Liver (tissue), 9 donors: Measurements from ENCODE around the gene FYTTD1. TPM values are rescaled to one million over a fixed set of nuclear protein-coding genes. Genes with fewer than 3 reads are reported as not detected.
"Not testable (repeated sequence)": the region's sequence is repeated elsewhere in the genome, so short reads cannot be mapped to it uniquely, and the experiment has no call there.

Experiments
- DNase-seq: peaks from one replicate; pipeline ENCODE4 v3.0.0-alpha.2; 2017; ENCODE audit warnings: low spot score
- H3K27ac ChIP-seq, 2 donors: one replicate each; pipeline ENCODE4 v1.7.0; 2013; ENCODE audit warnings: inconsistent platforms in 2 of 2, low read length in 2 of 2, control low read depth in 1 of 2, low read depth in 1 of 2, mild to moderate bottlenecking in 1 of 2
- H3K27me3 ChIP-seq, 4 donors: one replicate each; pipeline versions ENCODE4 v1.6.1 to v1.7.0; 2013; ENCODE audit warnings: low read length in 3 of 4, inconsistent platforms in 1 of 4, mild to moderate bottlenecking in 1 of 4, moderate library complexity in 1 of 4; ENCODE audit not compliant: control insufficient read depth in 4 of 4, insufficient read depth in 4 of 4
- H3K36me3 ChIP-seq, 4 donors: one replicate each; pipeline versions ENCODE4 v1.6.1 to v1.7.0; 2013; ENCODE audit warnings: low read length in 3 of 4, mild to moderate bottlenecking in 3 of 4, low read depth in 1 of 4, moderate library complexity in 1 of 4; ENCODE audit not compliant: control insufficient read depth in 4 of 4, insufficient read depth in 3 of 4
- H3K4me1 ChIP-seq, 4 donors: one replicate each; pipeline versions ENCODE4 v1.6.1 to v1.7.0; 2013; ENCODE audit warnings: low read length in 3 of 4, mild to moderate bottlenecking in 3 of 4, moderate library complexity in 1 of 4; ENCODE audit not compliant: control insufficient read depth in 4 of 4, insufficient read depth in 4 of 4
- H3K4me3 ChIP-seq, 3 donors: one replicate each; pipeline versions ENCODE4 v1.6.1 to v1.7.0; 2013; ENCODE audit warnings: low read length in 3 of 3, control low read depth in 1 of 3, low read depth in 1 of 3, mild to moderate bottlenecking in 1 of 3
- H3K9ac ChIP-seq, 2 donors: one replicate each; pipeline ENCODE4 v1.7.0; 2013; ENCODE audit warnings: low read length in 2 of 2, mild to moderate bottlenecking in 2 of 2, moderate library complexity in 2 of 2, control low read depth in 1 of 2, low read depth in 1 of 2
- H3K9me3 ChIP-seq, 4 donors: one replicate each; pipeline versions ENCODE4 v1.6.1 to v1.7.0; 2013; ENCODE audit warnings: low read length in 3 of 4; ENCODE audit not compliant: control insufficient read depth in 4 of 4
- EGR1 ChIP-seq, 2 donors: IDR thresholded peaks; 2 replicates each; pipeline ENCODE4 v1.6.1; 2016 to 2018; ENCODE audit warnings: antibody characterized with exemption in 2 of 2, low read depth in 2 of 2
- FOXA1 ChIP-seq: IDR thresholded peaks from 2 replicates; pipeline ENCODE4 v1.6.1; 2016; ENCODE audit warnings: antibody characterized with exemption
- FOXA2 ChIP-seq: IDR thresholded peaks from 2 replicates; pipeline ENCODE4 v1.6.1; 2016; ENCODE audit warnings: antibody characterized with exemption
- GABPA ChIP-seq, 2 donors: IDR thresholded peaks in 1 of 2; conservative IDR thresholded peaks in 1 of 2; 2 replicates each; pipeline ENCODE4 v1.6.1; 2016; ENCODE audit warnings: antibody characterized with exemption in 2 of 2, mild to moderate bottlenecking in 1 of 2, moderate library complexity in 1 of 2
- HNF4A ChIP-seq, 2 donors: conservative IDR thresholded peaks; 2 replicates each; pipeline ENCODE4 v1.6.1; 2016; ENCODE audit warnings: antibody characterized with exemption in 2 of 2, mild to moderate bottlenecking in 2 of 2
- HNF4G ChIP-seq: IDR thresholded peaks from 2 replicates; pipeline ENCODE4 v1.6.1; 2016; ENCODE audit warnings: antibody characterized with exemption
- JUND ChIP-seq, 2 donors: IDR thresholded peaks; 2 replicates each; pipeline ENCODE4 v1.6.1; 2016; ENCODE audit warnings: antibody characterized with exemption in 2 of 2
- NR2F2 ChIP-seq: IDR thresholded peaks from 2 replicates; pipeline ENCODE4 v1.6.1; 2016; ENCODE audit warnings: antibody characterized with exemption
- RAD21 ChIP-seq, 2 donors: IDR thresholded peaks; 2 replicates each; pipeline ENCODE4 v1.6.1; 2016; ENCODE audit warnings: antibody characterized with exemption in 2 of 2, mild to moderate bottlenecking in 2 of 2
- RXRA ChIP-seq, 2 donors: IDR thresholded peaks; 2 replicates each; pipeline ENCODE4 v1.6.1; 2017 to 2018; ENCODE audit warnings: antibody characterized with exemption in 2 of 2, mild to moderate bottlenecking in 1 of 2
- SP1 ChIP-seq: IDR thresholded peaks from 2 replicates; pipeline ENCODE4 v1.6.1; 2018; ENCODE audit warnings: antibody characterized with exemption, mild to moderate bottlenecking
- TAF1 ChIP-seq: conservative IDR thresholded peaks from 2 replicates; pipeline ENCODE4 v1.6.1; 2016; ENCODE audit warnings: antibody characterized with exemption, mild to moderate bottlenecking
- YY1 ChIP-seq: IDR thresholded peaks from 2 replicates; pipeline ENCODE4 v1.6.1; 2016; ENCODE audit warnings: antibody characterized with exemption, mild to moderate bottlenecking
- WGBS: extraction: QIAGEN DNeasy Blood & Tissue Kit; methylation state at CpG from one replicate; pipeline ENCODE4 v1.1.7; 2013; 5-methylcytosine and 5-hydroxymethylcytosine counted together
- polyA plus RNA-seq, 2 donors: library from polyadenylated mRNA; stranded (reverse) in 1 of 2; unstranded in 1 of 2; fragments of 200-250 nt in 1 of 2; fragments of >200 nt in 1 of 2; fragmentation: Nextera tagmentation in 1 of 2; extraction: Ambion mirVana in 1 of 2; gene quantifications; one replicate each; pipeline versions ENCODE4 v1.2.1 to v1.2.3, GENCODE V29; 2013 to 2015
- total RNA-seq, 2 donors: library from RNA; depleted of rRNA; stranded (reverse); fragments of >200 nt; gene quantifications; one replicate each; pipeline ENCODE4 v1.2.3, GENCODE V29; 2014
- TF ChIP-seq, protein P1 (sequence below): fragments of 150-350 bp; IDR thresholded peaks from 2 replicates; pipeline ENCODE4 v1.5.1; 2017; ENCODE audit warnings: improper control_type of control experiment, low read depth, low read length; ENCODE audit not compliant: missing input control
- TF ChIP-seq, protein P2 (sequence below): IDR thresholded peaks from 2 replicates; pipeline ENCODE4 v1.6.1; 2016; ENCODE audit warnings: antibody characterized with exemption
- TF ChIP-seq, protein P3 (sequence below): IDR thresholded peaks from 2 replicates; pipeline ENCODE4 v1.6.1; 2016; ENCODE audit warnings: antibody characterized with exemption, mild to moderate bottlenecking
- TF ChIP-seq, protein P4 (sequence below): IDR thresholded peaks from 2 replicates; pipeline ENCODE4 v1.6.1; 2016; ENCODE audit warnings: antibody characterized with exemption
- TF ChIP-seq, protein P5 (sequence below): IDR thresholded peaks from 2 replicates; pipeline ENCODE4 v1.6.1; 2016; ENCODE audit warnings: antibody characterized with exemption
- donor health status: healthy.
- donor health status: healthy.
- donor health status: healthy.
- donor health status: healthy.
- donor health status: healthy.

The FYTTD1 gene
- total and polyA plus RNA-seq, 4 donors, result 11.5 to 22.7 (median 16.0) TPM

DNA sequence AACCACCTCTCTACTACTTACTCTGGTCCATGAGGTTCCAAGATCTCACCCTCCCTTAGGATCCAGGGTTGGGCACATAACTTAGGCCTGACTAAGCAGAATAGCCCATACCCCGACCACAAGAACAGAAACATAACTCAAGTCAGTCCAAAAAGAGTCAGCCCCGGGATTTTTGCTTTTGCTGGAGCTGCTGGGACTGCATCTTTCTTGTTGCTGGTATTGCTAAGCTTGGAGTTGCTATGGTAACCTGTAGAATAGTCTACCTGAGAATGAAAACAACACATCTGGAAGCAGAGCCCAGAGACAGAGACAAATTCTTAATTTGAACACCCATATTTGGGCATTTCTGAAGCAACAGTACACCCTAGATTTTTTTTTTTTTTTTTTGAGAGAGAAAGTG lies 19.5 kb upstream of the FYTTD1 start (continued):
- TF ChIP-seq HNF4A (conservative IDR thresholded peaks at IDR 0.05), result no peak

DNA sequence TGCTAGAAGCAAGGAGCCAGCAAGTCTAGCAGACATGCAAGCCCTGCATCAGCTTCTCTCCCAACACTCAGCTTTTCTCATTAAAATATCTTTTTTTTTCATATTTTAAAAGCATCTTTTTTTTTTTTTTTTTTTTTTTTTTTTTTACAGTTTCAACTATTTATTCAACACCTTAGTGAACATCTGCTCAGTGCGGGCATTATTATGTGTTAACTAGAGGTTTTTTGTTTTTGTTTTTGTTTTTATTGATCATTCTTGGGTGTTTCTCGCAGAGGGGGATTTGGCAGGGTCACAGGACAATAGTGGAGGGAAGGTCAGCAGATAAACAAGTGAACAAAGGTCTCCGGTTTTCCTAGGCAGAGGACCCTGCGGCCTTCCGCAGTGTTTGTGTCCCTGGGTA lies 18.9 kb upstream of the FYTTD1 start:
- not testable (repeated sequence) for H3K27ac ChIP-seq, H3K9ac ChIP-seq, H3K4me3 ChIP-seq, H3K27me3 ChIP-seq, H3K4me1 ChIP-seq, H3K36me3 ChIP-seq, H3K9me3 ChIP-seq, DNase-seq
- WGBS, result 91% methylated on average over 2 of the region's 5 CpGs

DNA sequence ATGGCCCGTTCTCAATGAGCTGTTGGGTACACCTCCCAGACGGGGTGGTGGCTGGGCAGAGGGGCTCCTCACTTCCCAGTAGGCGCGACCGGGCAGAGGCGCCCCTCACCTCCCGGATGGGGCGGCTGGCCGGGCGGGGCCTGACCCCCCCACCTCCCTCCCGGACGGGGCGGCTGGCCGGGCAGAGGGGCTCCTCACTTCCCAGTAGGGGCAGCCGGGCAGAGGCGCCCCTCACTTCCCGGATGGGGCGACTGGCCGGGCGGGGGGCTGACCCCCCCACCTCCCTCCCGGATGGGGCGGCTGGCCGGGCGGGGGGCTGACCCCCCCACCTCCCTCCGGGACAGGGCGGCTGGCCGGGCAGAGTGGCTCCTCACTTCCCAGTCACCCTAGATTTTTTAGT lies 18.2 kb upstream of the FYTTD1 start:
- H3K4me1 ChIP-seq, result peaks cover 0 to 10% (median 5%) of the 10 kb centered on the region in 4 donors
- H3K9ac ChIP-seq, H3K36me3 ChIP-seq, H3K4me3 ChIP-seq, H3K9me3 ChIP-seq, H3K27me3 ChIP-seq, DNase-seq, H3K27ac ChIP-seq: not testable (repeated sequence)
- WGBS, result 95% methylated on average over 27 of the region's 27 CpGs

DNA sequence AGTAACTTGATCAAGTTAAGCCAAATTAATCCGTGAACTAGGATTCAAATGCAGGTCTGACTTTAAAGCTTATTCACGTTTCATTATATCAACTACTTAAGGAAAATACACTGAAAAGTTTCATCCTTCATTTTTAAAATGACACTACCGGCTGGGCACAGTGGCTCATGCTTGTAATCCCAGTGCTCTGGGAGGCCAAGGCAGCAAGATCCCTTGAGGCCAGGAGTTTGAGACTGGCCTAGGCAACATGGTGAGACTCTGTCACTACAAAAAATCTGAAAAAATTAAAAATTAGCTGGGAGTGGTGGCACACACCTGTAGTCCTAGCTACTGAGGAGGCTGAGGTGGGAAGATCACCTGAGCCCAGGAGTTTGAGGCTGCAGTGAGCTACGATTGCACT lies 16.6 kb upstream of the FYTTD1 start:
- Histone ChIP-seq H3K4me3 (no peak overlapping the region), H3K36me3 (no peaks in the 10 kb centered on the region), H3K9ac (no peak overlapping the region), H3K27ac (no peak overlapping the region), H3K4me1 (peaks cover 0 to 19% (median 11%) of the 10 kb centered on the region in 4 donors), H3K27me3 (no peaks in the 10 kb centered on the region), H3K9me3 (no peaks in the 10 kb centered on the region)
- TF ChIP-seq, protein P1, sequence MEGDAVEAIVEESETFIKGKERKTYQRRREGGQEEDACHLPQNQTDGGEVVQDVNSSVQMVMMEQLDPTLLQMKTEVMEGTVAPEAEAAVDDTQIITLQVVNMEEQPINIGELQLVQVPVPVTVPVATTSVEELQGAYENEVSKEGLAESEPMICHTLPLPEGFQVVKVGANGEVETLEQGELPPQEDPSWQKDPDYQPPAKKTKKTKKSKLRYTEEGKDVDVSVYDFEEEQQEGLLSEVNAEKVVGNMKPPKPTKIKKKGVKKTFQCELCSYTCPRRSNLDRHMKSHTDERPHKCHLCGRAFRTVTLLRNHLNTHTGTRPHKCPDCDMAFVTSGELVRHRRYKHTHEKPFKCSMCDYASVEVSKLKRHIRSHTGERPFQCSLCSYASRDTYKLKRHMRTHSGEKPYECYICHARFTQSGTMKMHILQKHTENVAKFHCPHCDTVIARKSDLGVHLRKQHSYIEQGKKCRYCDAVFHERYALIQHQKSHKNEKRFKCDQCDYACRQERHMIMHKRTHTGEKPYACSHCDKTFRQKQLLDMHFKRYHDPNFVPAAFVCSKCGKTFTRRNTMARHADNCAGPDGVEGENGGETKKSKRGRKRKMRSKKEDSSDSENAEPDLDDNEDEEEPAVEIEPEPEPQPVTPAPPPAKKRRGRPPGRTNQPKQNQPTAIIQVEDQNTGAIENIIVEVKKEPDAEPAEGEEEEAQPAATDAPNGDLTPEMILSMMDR, result no peak
- no peak for TF ChIP-seq EGR1 (IDR thresholded peaks at IDR 0.05; ENCODE audit: low read depth in 2 of 2)
- TF ChIP-seq JUND (IDR thresholded peaks at IDR 0.05), result no peak
- no peak for TF ChIP-seq RXRA (IDR thresholded peaks at IDR 0.05)
- TF ChIP-seq, protein P2, sequence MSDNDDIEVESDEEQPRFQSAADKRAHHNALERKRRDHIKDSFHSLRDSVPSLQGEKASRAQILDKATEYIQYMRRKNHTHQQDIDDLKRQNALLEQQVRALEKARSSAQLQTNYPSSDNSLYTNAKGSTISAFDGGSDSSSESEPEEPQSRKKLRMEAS, result no peak
- no peak for TF ChIP-seq GABPA (IDR thresholded peaks at IDR 0.05 in 1 of 2, conservative IDR thresholded peaks at IDR 0.05 in 1 of 2)
- TF ChIP-seq FOXA1, result no peak
- TF ChIP-seq NR2F2, result no peak
- TF ChIP-seq, protein P3, sequence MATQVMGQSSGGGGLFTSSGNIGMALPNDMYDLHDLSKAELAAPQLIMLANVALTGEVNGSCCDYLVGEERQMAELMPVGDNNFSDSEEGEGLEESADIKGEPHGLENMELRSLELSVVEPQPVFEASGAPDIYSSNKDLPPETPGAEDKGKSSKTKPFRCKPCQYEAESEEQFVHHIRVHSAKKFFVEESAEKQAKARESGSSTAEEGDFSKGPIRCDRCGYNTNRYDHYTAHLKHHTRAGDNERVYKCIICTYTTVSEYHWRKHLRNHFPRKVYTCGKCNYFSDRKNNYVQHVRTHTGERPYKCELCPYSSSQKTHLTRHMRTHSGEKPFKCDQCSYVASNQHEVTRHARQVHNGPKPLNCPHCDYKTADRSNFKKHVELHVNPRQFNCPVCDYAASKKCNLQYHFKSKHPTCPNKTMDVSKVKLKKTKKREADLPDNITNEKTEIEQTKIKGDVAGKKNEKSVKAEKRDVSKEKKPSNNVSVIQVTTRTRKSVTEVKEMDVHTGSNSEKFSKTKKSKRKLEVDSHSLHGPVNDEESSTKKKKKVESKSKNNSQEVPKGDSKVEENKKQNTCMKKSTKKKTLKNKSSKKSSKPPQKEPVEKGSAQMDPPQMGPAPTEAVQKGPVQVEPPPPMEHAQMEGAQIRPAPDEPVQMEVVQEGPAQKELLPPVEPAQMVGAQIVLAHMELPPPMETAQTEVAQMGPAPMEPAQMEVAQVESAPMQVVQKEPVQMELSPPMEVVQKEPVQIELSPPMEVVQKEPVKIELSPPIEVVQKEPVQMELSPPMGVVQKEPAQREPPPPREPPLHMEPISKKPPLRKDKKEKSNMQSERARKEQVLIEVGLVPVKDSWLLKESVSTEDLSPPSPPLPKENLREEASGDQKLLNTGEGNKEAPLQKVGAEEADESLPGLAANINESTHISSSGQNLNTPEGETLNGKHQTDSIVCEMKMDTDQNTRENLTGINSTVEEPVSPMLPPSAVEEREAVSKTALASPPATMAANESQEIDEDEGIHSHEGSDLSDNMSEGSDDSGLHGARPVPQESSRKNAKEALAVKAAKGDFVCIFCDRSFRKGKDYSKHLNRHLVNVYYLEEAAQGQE, result no peak
- no peak for TF ChIP-seq SP1
- TF ChIP-seq, protein P4, sequence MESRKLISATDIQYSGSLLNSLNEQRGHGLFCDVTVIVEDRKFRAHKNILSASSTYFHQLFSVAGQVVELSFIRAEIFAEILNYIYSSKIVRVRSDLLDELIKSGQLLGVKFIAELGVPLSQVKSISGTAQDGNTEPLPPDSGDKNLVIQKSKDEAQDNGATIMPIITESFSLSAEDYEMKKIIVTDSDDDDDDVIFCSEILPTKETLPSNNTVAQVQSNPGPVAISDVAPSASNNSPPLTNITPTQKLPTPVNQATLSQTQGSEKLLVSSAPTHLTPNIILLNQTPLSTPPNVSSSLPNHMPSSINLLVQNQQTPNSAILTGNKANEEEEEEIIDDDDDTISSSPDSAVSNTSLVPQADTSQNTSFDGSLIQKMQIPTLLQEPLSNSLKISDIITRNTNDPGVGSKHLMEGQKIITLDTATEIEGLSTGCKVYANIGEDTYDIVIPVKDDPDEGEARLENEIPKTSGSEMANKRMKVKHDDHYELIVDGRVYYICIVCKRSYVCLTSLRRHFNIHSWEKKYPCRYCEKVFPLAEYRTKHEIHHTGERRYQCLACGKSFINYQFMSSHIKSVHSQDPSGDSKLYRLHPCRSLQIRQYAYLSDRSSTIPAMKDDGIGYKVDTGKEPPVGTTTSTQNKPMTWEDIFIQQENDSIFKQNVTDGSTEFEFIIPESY, result no peak
- TF ChIP-seq, protein P5, sequence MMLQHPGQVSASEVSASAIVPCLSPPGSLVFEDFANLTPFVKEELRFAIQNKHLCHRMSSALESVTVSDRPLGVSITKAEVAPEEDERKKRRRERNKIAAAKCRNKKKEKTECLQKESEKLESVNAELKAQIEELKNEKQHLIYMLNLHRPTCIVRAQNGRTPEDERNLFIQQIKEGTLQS, result no peak
- no peak for TF ChIP-seq RAD21 (IDR thresholded peaks at IDR 0.05)
- TF ChIP-seq FOXA2, result no peak
- no peak for TF ChIP-seq HNF4A (conservative IDR thresholded peaks at IDR 0.05)
- TF ChIP-seq HNF4G, result no peak
- TF ChIP-seq YY1, result no peak
- TF ChIP-seq TAF1, result no peak
- DNase-seq, result no peak
- WGBS, result 97% methylated on average over 4 of the region's 4 CpGs
